Suprapubic skin (tissue), 4 donors: ENCODE data around the gene CYFIP2.

ENCODE experiments used
- CTCF ChIP-seq, 2 donors: fragments of 200-600 bp in 1 of 2; fragments of 450-650 bp in 1 of 2; sonication (generic) in 1 of 2; IDR thresholded peaks; one replicate each; pipeline ENCODE4 v1.5.1; 2016 to 2019; ENCODE audit warnings: antibody characterized with exemption in 2 of 2, mild to moderate bottlenecking in 1 of 2, moderate library complexity in 1 of 2
- POLR2A ChIP-seq, 2 donors: fragments of 450-650 bp; IDR thresholded peaks; one replicate each; pipeline ENCODE4 v1.6.1; 2017; ENCODE audit warnings: antibody characterized with exemption in 2 of 2, mild to moderate bottlenecking in 2 of 2, moderate library complexity in 2 of 2
- POLR2AphosphoS5 ChIP-seq, 3 donors: sonication (generic); formaldehyde crosslinking; IDR thresholded peaks; one replicate each; pipeline ENCODE4 v1.6.1; 2017; ENCODE audit warnings: antibody characterized with exemption in 3 of 3

- TF ChIP-seq CTCF (IDR thresholded peaks at IDR 0.05) (no peak), POLR2AphosphoS5 (IDR thresholded peaks at IDR 0.05) (no peak), POLR2A (IDR thresholded peaks at IDR 0.05) (no peak)
Observed at GRCh38 chr5:157372472-157372822, 106.5 kb downstream of the CYFIP2 start.
